ENCODE measurements around the gene ZDHHC11B.
"Not testable (repeated sequence)": the region's sequence is repeated elsewhere in the genome, so short reads cannot be mapped to it uniquely, and the experiment has no call there.

Gene ZDHHC11B

DNA sequence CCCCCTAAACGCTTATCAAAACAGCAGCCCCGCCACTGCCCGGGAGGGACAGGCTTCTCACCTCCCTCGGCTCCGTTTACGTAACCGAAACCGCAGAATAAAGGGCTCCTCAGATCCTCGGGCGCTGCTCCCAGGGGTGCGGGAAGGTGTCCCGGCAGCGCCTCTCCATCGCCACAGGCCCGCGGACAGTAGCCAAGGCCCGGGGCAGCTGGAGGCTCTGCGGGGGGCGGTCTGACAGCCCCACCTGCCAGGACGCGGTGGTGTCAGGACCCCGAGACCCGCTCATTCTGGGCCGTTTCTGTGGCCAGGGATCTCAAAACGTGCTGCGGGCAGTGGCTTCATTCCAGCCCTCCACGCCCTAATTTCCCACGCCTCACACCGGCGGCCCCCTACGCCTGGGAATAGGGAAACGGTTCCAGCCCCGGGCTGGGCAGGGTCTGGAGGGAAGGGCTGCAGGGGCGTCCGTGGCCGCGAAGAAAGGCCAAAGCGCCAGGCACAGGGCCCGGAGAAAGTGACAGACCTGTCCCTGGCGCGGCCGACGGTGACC, 575 bp downstream of the ZDHHC11B start:
- DNase-seq, result peak; percentile 59 to 62

GRCh38 chr5:783049-783802, 1.3 kb downstream of the ZDHHC11B start:
- peak; percentile 55 to 63 for DNase-seq

DNA sequence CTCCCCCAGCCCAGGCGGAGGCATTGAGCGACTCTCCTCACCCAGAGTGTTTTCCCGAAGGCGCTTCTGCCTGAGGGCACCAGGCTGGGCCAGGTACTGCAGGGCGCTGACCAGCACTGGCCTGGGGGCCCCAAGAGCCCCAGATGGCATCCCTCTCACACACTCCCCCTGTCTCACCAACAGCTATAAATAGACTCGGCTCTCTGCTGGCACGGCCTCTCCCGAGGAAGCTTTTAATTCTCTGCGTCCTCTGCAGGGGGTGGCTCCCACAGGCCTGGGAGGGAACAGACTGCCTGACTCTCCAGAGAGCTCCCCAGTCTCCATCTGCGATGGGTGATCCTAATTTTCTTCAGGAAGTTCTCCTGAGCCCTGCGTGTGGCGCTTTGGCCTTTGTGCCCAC, 2.2 kb downstream of the ZDHHC11B start:
- not testable (repeated sequence) for DNase-seq

- not testable (repeated sequence) for DNase-seq
Observed at GRCh38 chr5:780571-780970, 4.0 kb downstream of the ZDHHC11B start.

DNA sequence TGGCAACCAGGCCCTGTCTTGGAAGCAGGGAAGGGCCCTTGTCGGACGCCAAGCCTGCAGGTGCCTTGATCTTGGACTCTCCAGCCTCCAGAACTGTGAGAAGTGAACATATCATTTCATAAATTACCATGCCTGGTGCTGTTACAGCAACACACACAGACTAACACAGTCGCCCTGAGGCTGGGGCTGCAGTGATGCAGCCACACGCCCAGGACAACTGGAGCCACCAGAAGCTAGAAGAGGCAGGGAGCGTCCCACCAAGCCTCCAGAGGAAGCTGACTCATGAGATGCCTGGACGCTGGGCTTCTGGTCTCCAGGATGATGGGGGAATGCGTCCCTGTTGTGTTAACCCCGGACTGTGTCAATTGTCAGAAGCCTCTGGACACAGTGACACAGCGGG, 5.6 kb downstream of the ZDHHC11B start:
- DNase-seq, result not testable (repeated sequence)

DNA sequence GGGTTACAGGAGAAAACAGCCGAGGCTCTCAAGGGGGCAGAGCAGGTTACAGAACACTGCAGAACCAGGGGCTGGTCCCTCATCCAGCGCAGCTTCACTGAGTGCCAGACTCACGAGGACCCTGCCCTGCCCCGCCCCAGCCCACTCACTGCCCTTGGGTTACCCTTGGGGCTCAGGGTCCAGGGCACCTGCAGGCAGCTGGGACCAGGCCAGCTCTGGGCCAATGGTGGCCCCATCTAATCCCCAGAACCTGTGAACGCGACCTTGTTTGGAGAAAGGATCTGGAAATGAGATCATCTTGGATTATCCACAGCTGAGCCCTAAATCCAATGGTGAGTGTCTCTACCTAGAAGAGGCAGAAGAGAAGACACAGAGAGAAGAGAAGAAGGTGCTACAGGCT, 6.1 kb downstream of the ZDHHC11B start:
- DNase-seq, result not testable (repeated sequence)

- no peak for DNase-seq
Observed at GRCh38 chr5:777756-778161, 6.8 kb downstream of the ZDHHC11B start.

DNA sequence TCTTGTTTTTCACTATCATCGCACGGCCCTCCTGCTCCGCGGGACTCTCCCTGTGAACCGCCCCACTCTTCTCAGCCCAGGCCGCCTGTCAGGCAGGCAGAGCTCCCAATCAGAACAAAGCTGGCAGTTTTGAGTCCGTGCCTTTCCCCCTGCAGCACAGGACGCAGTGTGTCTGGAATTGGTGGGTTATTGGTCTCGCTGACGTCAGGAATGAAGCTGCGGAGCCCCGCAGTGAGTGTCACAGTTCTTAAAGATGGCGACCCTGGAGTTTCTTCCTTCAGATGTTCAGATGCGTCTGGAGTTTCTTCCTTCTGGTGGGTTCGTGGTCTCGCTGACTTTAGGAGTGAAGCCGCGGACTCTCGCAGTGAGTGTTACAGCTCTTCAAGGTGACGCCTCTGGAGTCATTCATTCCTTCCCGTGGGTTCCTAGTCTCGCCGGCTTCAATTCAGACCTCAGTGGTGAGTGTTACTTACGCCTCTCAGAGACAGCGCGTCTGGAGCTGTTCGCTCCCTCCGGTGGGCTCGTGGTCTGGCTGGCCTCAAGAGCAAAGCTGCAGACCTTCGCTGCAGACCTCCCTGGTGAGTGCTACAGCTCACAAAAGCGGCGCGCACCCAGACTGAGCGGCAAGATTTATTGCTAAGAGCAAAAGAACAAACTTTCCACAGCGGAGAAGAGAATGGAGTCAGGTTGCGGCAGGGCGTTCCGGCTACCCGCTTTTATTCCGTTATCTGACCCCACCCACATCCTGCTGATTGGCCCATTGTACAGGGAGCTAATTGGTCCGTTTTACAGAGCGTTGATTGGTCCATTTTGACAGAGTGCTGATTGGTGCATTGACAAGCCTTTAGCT, 7.4 kb downstream of the ZDHHC11B start:
- DNase-seq, result peak in 1 of 2 experiments; percentile 11

- peak in 1 of 2 experiments; percentile 20 for DNase-seq
Observed at GRCh38 chr5:775961-776861, 8.3 kb downstream of the ZDHHC11B start.

- peak in 1 of 2 experiments; percentile 16 for DNase-seq
Observed at GRCh38 chr5:775595-775960, 9.0 kb downstream of the ZDHHC11B start.

DNA sequence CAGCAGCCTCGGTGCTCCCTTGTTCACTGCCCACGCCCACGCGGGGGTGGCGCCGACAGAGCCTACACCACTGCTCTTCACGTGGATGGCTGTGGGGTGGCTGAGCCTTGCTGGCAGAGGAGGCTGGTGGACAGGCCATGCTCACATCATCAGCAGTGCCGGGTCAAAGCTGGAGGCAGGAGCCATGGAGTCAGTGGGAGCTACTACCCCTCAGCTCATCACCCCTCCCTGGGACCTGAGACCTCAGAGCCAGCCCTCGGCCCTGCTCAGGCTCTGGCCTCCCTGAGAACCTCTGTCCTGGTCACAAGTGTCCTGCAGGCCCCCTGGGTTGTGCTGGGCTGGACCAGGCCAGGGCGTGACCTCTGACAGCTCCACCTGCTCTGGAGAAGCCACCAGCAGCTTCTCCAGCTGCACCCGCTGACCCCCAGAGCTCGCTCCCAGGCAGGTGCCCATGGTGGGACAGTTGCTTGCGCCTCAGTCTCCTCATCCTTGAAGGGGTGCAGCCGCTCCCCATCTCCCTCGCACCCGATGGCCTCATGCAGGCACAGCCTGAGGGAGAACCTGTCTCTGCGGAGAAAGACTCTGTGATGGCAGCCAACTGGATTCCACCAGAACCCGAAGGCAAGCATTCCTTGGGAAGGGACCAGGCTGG, 9.5 kb downstream of the ZDHHC11B start:
- peak in 1 of 2 experiments; percentile 20 for DNase-seq

GRCh38 chr5:774304-774703, 10.2 kb downstream of the ZDHHC11B start:
- DNase-seq, result peak; percentile 18 to 23

DNA sequence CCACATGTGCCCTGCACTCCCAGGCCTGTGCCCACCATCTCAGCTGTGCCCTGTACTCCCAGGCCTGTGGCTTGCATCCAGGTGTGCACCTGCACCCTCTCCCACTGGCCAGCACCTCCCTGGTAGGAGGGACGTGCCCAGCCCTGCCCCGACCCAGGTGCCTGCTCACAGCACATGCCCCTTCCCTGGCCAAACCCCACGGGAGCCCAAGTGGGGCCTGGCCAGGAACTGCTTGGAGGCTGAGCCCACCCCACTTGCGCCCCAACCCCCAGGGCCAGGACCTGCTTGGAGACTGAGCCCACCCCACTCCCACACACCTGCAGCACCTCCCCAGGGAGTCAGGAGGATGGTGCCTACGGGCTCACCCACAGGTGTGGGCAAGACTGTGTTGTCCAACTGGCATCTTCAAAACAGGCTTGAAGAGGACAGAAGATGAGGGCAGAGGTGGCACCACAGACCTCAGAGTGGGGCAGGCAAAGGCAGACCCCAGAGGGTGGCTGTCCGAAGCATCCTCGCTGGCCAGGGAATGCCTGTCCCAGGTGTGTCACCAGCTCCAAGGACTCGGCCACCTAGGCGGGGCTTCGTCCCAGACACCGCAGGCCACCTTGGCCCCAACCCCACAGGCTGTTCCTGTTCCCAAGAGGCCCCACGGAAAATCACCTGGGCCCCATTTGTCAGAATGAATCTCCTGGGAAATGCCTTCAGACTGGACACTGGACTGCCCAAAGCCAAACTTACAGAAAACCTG, 10.8 kb downstream of the ZDHHC11B start:
- DNase-seq, result peak; percentile 14 to 15

DNA sequence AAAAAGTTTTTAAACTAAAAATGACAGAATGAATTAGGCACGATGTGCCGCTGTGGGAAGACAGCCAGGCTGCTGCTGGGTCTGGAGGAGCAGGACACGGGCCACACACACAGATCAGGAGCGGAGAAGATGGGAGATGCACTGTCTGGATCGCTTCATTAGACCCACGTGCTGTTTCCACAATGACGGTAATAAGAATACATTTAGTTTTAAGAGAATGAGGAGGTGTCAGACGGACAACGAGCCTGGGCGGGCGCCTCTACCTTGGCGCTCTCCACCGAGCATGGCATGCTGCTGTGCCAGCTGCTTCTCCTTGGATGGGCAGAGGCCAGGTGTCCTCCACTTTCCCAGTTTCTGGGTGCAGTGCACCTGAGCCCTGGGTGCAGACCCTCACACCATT, 11.6 kb downstream of the ZDHHC11B start:
- DNase-seq, result peak; percentile 12 to 16

GRCh38 chr5:772547-772890, 12.0 kb downstream of the ZDHHC11B start:
- DNase-seq, result peak in 1 of 2 experiments; percentile 4

GRCh38 chr5:771841-772546, 12.5 kb downstream of the ZDHHC11B start:
- peak; percentile 9 to 16 for DNase-seq

- peak; percentile 10 to 13 for DNase-seq
Observed at GRCh38 chr5:771087-771781, 13.3 kb downstream of the ZDHHC11B start.

- DNase-seq, result peak; percentile 14 to 15
Observed at GRCh38 chr5:770585-770984, 13.9 kb downstream of the ZDHHC11B start.

GRCh38 chr5:769485-770145, 14.9 kb downstream of the ZDHHC11B start:
- DNase-seq, result peak; percentile 15
